Activated CD8-positive, alpha-beta memory T cell treated with anti-CD3 and anti-CD28 coated beads for 4 hours (primary cell): ENCODE measurements around the gene WDR5B.
"Not testable (repeated sequence)": the region's sequence is repeated elsewhere in the genome, so short reads cannot be mapped to it uniquely, and the experiment has no call there.

Experiments
- DNase-seq, 2 donors: peaks; one replicate each; pipeline ENCODE4 v3.0.0-alpha.2; 2020; ENCODE audit warnings: low read depth in 2 of 2

Gene WDR5B

GRCh38 chr3:122415762-122416654, at the start of gene WDR5B:
Gene WDR5B, minus strand, starts transcription at chr3:122416062. Its CDS starts 534 bp downstream, at chr3:122415528.
- peak; percentile 97 to 98 for DNase-seq

- DNase-seq: no peak
These were observed 48.8 kb upstream of the WDR5B start for GRCh38 chr3:122464659-122465058.

GRCh38 chr3:122462406-122462805, 46.5 kb upstream of the WDR5B start:
- DNase-seq: no peak

- DNase-seq: no peak
These were observed 45.9 kb upstream of the WDR5B start for GRCh38 chr3:122461806-122462205.

GRCh38 chr3:122458992-122459391, 43.1 kb upstream of the WDR5B start:
- DNase-seq: no peak

- no peak for DNase-seq
These were observed 41.8 kb upstream of the WDR5B start for GRCh38 chr3:122457706-122458105.

- no peak for DNase-seq
These were observed 40.2 kb upstream of the WDR5B start for GRCh38 chr3:122456074-122456473.

- no peak for DNase-seq
These were observed 35.5 kb upstream of the WDR5B start for GRCh38 chr3:122451371-122451770.

GRCh38 chr3:122448218-122448617, 32.4 kb upstream of the WDR5B start:
- DNase-seq: not testable (repeated sequence)

GRCh38 chr3:122444491-122444887, 28.6 kb upstream of the WDR5B start:
- DNase-seq: not testable (repeated sequence)

GRCh38 chr3:122443762-122444490, 28.1 kb upstream of the WDR5B start:
- not testable (repeated sequence) for DNase-seq

GRCh38 chr3:122443090-122443489, 27.2 kb upstream of the WDR5B start:
- DNase-seq: no peak

- no peak for DNase-seq
These were observed 20.1 kb upstream of the WDR5B start for GRCh38 chr3:122435950-122436349.

- DNase-seq: no peak
These were observed 14.5 kb upstream of the WDR5B start for GRCh38 chr3:122430371-122430770.

GRCh38 chr3:122427857-122428471, 12.1 kb upstream of the WDR5B start:
- no peak for DNase-seq

GRCh38 chr3:122421836-122422235, 6.0 kb upstream of the WDR5B start:
- DNase-seq: no peak

GRCh38 chr3:122421101-122421500, 5.2 kb upstream of the WDR5B start:
- no peak for DNase-seq

- no peak for DNase-seq
These were observed 1.1 kb upstream of the WDR5B start for GRCh38 chr3:122416966-122417365.

GRCh38 chr3:122415104-122415744, 638 bp downstream of the WDR5B start:
- DNase-seq: no peak

GRCh38 chr3:122414391-122414790, 1.5 kb downstream of the WDR5B start:
- DNase-seq: no peak

GRCh38 chr3:122410639-122411038, 5.2 kb downstream of the WDR5B start:
- no peak for DNase-seq

GRCh38 chr3:122410111-122410510, 5.8 kb downstream of the WDR5B start:
- DNase-seq: no peak
